ENCODE measurements around the gene HECTD4. TPM values are rescaled to one million over a fixed set of nuclear protein-coding genes. Genes with fewer than 3 reads are reported as not detected.
"Not testable (repeated sequence)": the region's sequence is repeated elsewhere in the genome, so short reads cannot be mapped to it uniquely, and the experiment has no call there.

The HECTD4 gene
- total RNA-seq, 1 donor from 2014 or later = 98.8 TPM

- no peaks in the 10 kb centered on the region for H3K9me3 Mint-ChIP-seq
- POLR2A ChIA-PET = interaction anchor here (0.7 to 1.4 kb wide), 2 partner anchors 13 to 644 kb away, joined by 3 to 5 read pairs; no protein-coding TSS in a partner anchor
- TF ChIP-seq, protein P1, sequence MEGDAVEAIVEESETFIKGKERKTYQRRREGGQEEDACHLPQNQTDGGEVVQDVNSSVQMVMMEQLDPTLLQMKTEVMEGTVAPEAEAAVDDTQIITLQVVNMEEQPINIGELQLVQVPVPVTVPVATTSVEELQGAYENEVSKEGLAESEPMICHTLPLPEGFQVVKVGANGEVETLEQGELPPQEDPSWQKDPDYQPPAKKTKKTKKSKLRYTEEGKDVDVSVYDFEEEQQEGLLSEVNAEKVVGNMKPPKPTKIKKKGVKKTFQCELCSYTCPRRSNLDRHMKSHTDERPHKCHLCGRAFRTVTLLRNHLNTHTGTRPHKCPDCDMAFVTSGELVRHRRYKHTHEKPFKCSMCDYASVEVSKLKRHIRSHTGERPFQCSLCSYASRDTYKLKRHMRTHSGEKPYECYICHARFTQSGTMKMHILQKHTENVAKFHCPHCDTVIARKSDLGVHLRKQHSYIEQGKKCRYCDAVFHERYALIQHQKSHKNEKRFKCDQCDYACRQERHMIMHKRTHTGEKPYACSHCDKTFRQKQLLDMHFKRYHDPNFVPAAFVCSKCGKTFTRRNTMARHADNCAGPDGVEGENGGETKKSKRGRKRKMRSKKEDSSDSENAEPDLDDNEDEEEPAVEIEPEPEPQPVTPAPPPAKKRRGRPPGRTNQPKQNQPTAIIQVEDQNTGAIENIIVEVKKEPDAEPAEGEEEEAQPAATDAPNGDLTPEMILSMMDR (IDR thresholded peaks at IDR 0.05) = no peak
- ATAC-seq (ENCODE audit: low read depth) = no peak
- H3K4me3 Mint-ChIP-seq = no peak overlapping the region
- DNase-seq = no peak
- peaks cover 35% of the 10 kb centered on the region for H3K36me3 Mint-ChIP-seq (ENCODE audit: low read depth)
- H3K4me1 Mint-ChIP-seq = peaks cover 8% of the 10 kb centered on the region
- intact Hi-C loops (cut with micrococcal nuclease) = loop anchor here (10.0 kb wide), 1 partner anchor 277 kb away; the partner anchor contains the start of gene TRAFD1
- CTCF ChIA-PET = no interaction called here
- no peak overlapping the region for H3K27ac Mint-ChIP-seq
- H3K27me3 Mint-ChIP-seq = no peaks in the 10 kb centered on the region
Observed at GRCh38 chr12:112401903-112402498, 19.8 kb upstream of the HECTD4 start.

GRCh38 chr12:112401054-112401453 lies 18.8 kb upstream of the HECTD4 start:
- H3K4me3 Mint-ChIP-seq = no peak overlapping the region
- H3K36me3 Mint-ChIP-seq (ENCODE audit: low read depth) = peaks cover 27% of the 10 kb centered on the region
- H3K27ac Mint-ChIP-seq = no peak overlapping the region
- intact Hi-C loops (cut with micrococcal nuclease) = loop anchor here (10.0 kb wide), 1 partner anchor 276 kb away; the partner anchor contains the start of gene TRAFD1
- no peaks in the 10 kb centered on the region for H3K9me3 Mint-ChIP-seq
- TF ChIP-seq, protein P1 (IDR thresholded peaks at IDR 0.05) = no peak
- H3K4me1 Mint-ChIP-seq = peaks cover under 1% of the 10 kb centered on the region
- ChIA-PET POLR2A (interaction anchor here (0.7 kb wide), 2 partner anchors 12 to 62 kb away, joined by 5 to 8 read pairs; no protein-coding TSS in a partner anchor), CTCF (no interaction called here)
- DNase-seq (no peak), ATAC-seq (ENCODE audit: low read depth) (no peak)
- no peaks in the 10 kb centered on the region for H3K27me3 Mint-ChIP-seq

DNA sequence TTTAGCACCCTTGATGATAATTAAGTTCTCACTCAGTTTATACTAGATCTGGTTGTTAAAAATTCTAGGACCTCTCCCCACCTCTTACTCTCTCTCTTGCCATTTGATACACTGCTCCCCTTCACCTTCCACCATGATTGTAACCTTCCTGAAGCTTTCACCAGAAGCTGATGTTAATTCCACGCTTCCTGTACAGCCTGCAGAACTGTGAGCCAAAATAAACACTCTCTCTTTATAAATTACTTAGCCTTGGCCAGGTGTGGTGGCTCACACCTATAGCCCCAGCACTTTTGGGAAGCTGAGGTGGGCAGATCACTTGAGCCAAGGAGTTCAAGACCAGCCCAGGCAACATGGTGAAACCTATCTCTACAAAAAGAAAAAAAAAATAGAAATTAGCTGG lies 11.1 kb upstream of the HECTD4 start:
- DNase-seq = no peak
- CTCF ChIA-PET = interaction anchor here (1.6 kb wide), 1 partner anchor 195 kb away, joined by 4 read pairs; no protein-coding TSS in a partner anchor
- Mint-ChIP-seq H3K9me3 (no peaks in the 10 kb centered on the region), H3K4me3 (no peak overlapping the region), H3K27me3 (no peaks in the 10 kb centered on the region), H3K27ac (no peak overlapping the region), H3K4me1 (no peaks in the 10 kb centered on the region), H3K36me3 (ENCODE audit: low read depth) (no peaks in the 10 kb centered on the region)
- TF ChIP-seq, protein P1 (IDR thresholded peaks at IDR 0.05) = no peak
- ATAC-seq (ENCODE audit: low read depth) = no peak
- POLR2A ChIA-PET = interaction anchor here (0.5 kb wide), 1 partner anchor 787 kb away, joined by 3 read pairs; no protein-coding TSS in a partner anchor
- intact Hi-C loops (cut with micrococcal nuclease) = no loop called here

- H3K27me3 Mint-ChIP-seq; H3K27ac Mint-ChIP-seq; H3K4me1 Mint-ChIP-seq; H3K4me3 Mint-ChIP-seq; H3K9me3 Mint-ChIP-seq; POLR2A ChIA-PET; ATAC-seq (ENCODE audit: low read depth); DNase-seq; H3K36me3 Mint-ChIP-seq (ENCODE audit: low read depth): not testable (repeated sequence)
- CTCF ChIA-PET = interaction anchor here (4.3 kb wide), 1 partner anchor 192 kb away, joined by 99 read pairs; no protein-coding TSS in a partner anchor
- intact Hi-C loops (cut with micrococcal nuclease) = loop anchor here (5.0 to 10.0 kb wide), 3 partner anchors 173 to 795 kb away; partner anchors contain the start of genes ACAD10, ATXN2 and BRAP
Observed at GRCh38 chr12:112389922-112390654, 7.9 kb upstream of the HECTD4 start.

DNA sequence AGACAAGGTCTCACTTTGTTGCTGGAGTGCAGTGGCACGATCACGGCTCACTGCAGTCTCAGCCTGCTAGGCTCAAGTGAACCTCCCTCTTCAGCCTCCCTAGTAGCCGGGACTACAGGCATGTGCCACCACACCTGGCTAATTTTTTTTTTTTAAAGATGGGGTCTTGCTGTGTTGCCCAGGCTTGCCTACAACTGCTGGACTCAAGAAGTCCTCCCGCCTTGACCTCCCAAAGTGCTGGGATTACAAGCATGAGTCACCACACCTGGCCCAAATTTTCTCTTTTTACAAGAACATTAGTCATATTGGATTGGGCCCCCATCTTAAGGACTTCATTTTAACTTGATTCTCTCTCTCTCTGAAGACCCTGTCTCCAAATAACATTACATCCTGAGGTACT lies 7.0 kb upstream of the HECTD4 start:
- H3K4me3 Mint-ChIP-seq = no peak overlapping the region
- peaks cover 5% of the 10 kb centered on the region for H3K4me1 Mint-ChIP-seq
- POLR2A ChIA-PET = interaction anchor here (0.6 kb wide), 1 partner anchor 12 kb away, joined by 5 read pairs; no protein-coding TSS in a partner anchor
- CTCF ChIA-PET = interaction anchor here (4.3 kb wide), 1 partner anchor 191 kb away, joined by 99 read pairs; no protein-coding TSS in a partner anchor
- ATAC-seq (ENCODE audit: low read depth) (no peak), DNase-seq (no peak)
- intact Hi-C loops (cut with micrococcal nuclease) = loop anchor here (5.0 to 10.0 kb wide), 3 partner anchors 172 to 794 kb away; partner anchors contain the start of genes ACAD10, ATXN2 and BRAP
- H3K27me3 Mint-ChIP-seq = no peaks in the 10 kb centered on the region
- H3K9me3 Mint-ChIP-seq = no peaks in the 10 kb centered on the region
- no peak overlapping the region for H3K27ac Mint-ChIP-seq
- no peaks in the 10 kb centered on the region for H3K36me3 Mint-ChIP-seq (ENCODE audit: low read depth)
- TF ChIP-seq, protein P1 (IDR thresholded peaks at IDR 0.05) = no peak

All from activated B cell treated with CpG ODN at 0.5 μM for 24 hours (primary cell).